Stimulated activated CD8-positive, alpha-beta memory T cell treated with anti-CD3 and anti-CD28 coated beads, Interleukin-4, amount 100 ng/mL, for 24 hours (primary cell): ENCODE measurements around the gene CD93.

Experiments used
- DNase-seq: peaks from one replicate; pipeline ENCODE4 v3.0.0-alpha.2; 2020; ENCODE audit warnings: low read depth

Gene CD93

GRCh38 chr20:23034721-23035671 lies 51.1 kb downstream of the CD93 start, which contains the start of gene SSTR4:
Gene SSTR4, plus strand, starts transcription at chr20:23035312. Its CDS starts 172 bp downstream, at chr20:23035484.
- DNase-seq, result no peak

GRCh38 chr20:23033918-23034317 lies 52.2 kb downstream of the CD93 start:
- no peak for DNase-seq

GRCh38 chr20:23032750-23033078 lies 53.4 kb downstream of the CD93 start:
- DNase-seq, result no peak

GRCh38 chr20:23032056-23032749 lies 53.9 kb downstream of the CD93 start:
- DNase-seq, result no peak

- no peak for DNase-seq
These were observed 54.8 kb downstream of the CD93 start for GRCh38 chr20:23031346-23031745.
